Stimulated activated CD8-positive, alpha-beta memory T cell treated with anti-CD3 and anti-CD28 coated beads, Interleukin-2, amount 100 ng/mL, for 1 hour (primary cell): ENCODE measurements around the gene RANBP3L.
"Not testable (repeated sequence)": the region's sequence is repeated elsewhere in the genome, so short reads cannot be mapped to it uniquely, and the experiment has no call there.

Source experiments
- DNase-seq, 2 donors: peaks; one replicate each; pipeline ENCODE4 v3.0.0-alpha.2; 2020; ENCODE audit warnings: low read depth in 2 of 2

Gene RANBP3L

DNA sequence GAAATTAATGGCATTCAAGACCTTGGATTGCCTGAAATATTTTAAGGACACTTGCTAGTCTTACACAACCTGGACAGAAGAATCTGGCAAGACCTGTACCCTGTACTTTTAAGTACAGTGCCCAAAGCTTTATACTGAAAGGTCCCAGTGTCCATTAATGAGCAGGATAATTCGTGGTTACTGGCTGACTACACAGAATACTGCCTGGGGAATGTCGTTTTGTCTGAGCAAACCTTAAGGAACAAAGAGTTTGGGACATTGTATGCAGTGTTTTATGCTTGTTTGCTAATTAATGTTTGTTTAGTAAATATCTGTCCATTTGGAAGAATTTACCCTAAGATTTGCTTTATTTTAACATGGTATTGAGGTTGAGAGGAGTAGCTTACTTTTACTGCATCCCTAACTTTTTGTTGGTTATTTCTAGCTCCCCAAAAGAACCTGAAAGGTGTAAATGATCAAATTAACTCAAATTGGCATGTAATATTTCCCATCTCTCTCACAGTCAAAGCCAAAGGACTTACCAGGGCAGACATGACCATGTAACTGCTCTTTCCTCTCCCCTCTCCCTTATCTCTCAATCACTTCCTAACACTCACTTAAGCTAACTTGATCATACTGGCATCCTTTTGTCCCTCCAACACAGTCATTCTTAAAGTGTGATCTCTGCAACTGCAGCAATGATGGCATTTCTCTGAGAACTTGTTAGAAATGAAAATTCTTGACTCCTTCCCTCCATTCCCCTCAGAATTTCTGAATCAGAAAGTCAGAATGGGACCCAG is 15.7 kb downstream of the RANBP3L start:
- no peak for DNase-seq

GRCh38 chr5:36283775-36284174 is 17.9 kb downstream of the RANBP3L start:
- not testable (repeated sequence) for DNase-seq

GRCh38 chr5:36281626-36282025 is 20.1 kb downstream of the RANBP3L start:
- DNase-seq = no peak

DNA sequence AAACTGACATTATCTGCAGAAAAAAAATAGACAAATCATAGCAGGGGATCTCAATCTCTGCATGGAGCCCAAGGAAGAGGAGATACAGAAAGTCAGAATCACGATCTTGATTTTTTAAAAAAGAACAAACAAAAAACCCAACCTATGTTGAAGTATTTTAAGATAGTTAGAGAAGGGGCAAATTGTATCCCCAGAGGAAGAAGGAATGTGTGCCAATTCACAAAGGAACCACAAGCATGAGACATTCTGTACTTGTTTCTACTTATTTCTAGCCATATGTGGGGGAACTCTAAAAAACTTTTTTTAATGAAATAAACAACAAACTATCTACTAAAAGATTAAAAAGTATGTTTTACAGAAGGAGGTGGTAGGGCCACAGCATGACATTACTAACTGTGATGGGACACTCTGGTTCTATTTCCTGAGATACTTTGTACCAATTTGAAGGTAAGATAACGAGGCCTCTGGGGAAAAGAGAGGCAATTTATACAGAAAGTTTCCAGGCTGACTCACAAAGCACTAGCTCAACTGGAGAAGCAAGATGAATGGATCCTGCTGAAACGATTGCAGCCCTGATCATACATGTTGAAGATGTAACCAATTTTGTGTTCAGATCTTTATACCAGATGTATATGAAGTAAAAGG is 22.5 kb downstream of the RANBP3L start:
- DNase-seq = no peak

- no peak for DNase-seq
Measured at GRCh38 chr5:36277521-36278176, 24.1 kb downstream of the RANBP3L start.

- DNase-seq = no peak
Measured at GRCh38 chr5:36276864-36277263, 24.8 kb downstream of the RANBP3L start.

DNA sequence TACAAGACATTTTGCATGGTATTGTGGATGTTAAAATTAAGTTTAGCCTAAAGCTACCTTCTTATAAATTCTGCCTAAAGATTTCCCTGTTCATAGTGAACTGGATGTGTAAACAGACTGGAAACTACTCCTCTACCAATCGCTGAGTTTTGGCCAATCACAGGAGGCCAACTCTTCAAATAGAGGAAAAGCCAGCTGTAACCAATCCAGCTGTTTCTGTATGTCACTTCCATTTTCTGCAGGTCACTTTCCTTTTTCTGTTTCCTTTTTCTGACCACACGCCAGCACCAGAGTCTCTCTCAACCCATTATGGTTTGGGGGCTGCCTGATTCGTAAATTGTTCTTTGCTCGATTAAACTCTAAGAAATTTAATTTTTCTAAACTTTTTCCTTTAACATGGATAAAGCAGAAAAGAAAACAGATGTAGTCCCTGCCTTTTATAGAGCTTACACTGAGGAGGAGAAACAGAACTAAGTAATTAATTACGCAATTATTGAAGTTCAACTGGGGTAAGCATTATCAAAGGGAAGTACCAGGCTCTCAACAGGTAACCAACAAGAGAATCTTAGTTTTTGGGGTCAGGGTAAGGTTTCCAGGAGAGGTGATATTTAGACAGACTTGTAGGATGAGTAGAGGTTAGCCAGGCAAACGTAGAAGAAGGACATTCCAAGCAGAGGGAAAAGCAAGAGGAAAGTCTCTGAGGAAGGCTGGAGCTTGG is 27.7 kb downstream of the RANBP3L start:
- DNase-seq = no peak

DNA sequence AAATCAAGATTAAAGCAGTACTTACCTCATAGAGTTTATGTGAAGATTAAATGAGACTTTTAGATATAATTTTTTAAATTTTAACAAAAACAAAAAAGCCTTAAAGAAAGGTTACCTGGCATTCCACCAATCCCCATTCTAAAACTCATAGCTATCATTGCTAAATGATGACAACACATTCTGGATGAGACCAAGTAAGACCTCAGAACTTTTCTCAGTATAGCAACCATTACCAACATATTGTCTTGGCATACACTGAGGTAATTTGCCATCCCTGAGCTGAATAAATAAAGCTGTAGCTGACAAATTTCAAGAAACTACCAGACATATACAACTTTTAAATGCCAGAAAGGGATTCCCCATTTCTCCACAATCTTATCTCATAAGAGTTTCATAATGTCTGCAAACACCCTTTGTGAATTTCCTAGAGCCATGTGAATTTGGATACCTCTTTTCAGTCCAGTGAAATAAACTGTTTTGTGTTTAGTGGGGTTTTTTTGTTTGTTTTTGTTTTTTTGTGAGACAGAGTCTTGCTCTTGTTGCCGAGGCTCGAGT is 29.5 kb downstream of the RANBP3L start:
- no peak for DNase-seq

DNA sequence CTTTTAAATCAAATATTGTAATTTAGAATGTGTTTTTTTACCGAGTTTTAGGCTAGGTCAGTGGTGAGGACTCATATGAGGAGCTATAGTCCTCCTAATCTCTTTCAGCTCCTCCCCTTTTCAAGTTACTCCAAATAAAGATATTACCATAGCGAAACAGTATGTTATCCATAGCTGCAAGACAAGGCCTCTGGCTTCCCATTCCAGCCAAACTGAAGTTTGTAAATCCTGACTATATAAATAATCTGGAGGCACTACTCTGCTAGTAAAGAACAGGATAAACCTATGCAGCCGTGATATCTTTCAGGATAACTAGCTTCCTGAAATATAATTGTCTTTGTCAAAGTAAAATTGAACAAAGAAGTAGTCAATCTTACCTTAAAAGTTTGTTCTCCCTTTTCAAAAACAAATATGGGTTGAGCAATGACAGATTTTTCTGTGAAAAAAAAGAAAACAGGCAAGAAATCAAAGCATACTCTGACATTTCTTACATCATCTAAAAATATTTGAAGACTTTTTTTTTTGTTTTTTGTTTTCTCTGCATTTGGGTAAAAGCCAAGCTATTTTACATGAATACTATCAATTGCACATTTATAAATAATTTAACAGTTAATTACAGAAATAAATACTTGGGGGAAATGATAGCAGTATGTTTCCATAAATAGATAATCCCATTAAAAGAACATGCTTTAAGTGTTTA is 30.7 kb downstream of the RANBP3L start:
- no peak for DNase-seq

GRCh38 chr5:36270175-36270574 is 31.5 kb downstream of the RANBP3L start:
- DNase-seq = no peak

GRCh38 chr5:36269478-36269877 is 32.2 kb downstream of the RANBP3L start:
- no peak for DNase-seq

- no peak for DNase-seq
Measured at GRCh38 chr5:36267905-36268304, 33.8 kb downstream of the RANBP3L start.

GRCh38 chr5:36264202-36264760 is 37.4 kb downstream of the RANBP3L start:
- no peak for DNase-seq

GRCh38 chr5:36261186-36261585 is 40.5 kb downstream of the RANBP3L start:
- DNase-seq = no peak

- no peak for DNase-seq
Measured at GRCh38 chr5:36253575-36253974, 48.1 kb downstream of the RANBP3L start.

DNA sequence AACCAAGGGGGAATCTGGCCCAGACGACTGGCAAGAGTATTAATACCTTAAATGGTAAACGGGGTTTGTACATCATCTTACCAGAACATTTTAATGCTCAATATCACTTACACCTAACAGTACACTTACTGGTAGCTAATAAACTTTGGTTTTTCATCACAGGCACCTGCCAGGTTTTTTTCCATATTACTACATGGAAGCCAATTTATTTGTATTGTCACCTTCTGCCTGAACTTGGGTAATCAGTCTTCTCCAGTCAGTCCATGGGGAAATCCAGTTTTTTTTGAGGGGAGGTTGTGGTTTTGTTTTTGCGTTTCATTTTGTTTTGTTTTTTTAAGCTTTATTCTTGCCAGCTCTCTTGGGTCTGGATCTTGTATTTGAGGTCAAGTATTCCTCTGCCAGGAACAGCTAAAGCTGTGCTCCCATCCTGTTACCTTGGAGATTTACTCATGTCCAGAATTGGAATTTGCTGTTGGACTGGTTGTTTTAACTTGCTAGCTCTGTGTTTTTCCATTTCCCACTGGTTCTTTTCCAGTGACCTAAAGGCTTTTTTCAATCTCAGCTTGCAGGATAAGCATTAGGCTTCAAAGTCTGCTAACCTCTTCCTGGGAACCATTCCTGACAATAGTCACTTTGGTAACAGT is 48.9 kb downstream of the RANBP3L start:
- no peak for DNase-seq

DNA sequence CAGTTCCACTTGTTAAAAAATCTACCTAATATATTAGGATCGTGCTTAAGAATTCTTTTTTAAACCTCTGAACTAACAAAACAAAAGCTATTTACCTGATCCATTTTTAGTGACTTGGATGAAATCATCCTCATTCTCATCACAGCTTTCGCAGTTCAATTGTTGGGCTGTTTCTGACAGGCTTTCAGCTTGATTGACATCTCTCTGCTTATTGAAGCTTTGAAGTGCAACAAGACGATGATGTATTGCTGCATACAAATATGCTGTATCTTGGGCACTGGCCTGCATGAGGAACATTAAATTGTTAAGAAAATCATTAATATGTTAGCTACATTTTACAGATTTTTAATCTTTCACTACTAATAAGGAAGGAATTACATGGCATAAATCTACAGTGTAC is 50.5 kb downstream of the RANBP3L start:
- DNase-seq = no peak

DNA sequence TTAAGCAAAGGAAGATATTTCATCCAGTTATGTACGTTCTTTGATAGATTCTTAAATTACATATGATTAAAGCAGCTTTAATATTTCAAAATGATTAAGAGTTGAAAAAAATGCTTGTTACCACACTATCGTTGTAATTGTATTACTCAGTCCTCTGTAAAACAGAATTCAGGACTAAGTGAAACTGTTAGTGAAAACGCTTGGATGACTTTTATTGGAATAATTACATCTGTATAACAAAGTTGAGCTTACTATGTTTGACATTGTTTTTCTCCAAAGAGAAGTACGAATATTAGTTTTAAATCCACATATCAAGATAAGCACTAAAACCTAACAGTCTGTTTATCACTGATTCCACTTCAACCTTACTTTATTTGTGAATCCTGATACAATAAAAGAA is 51.3 kb downstream of the RANBP3L start:
- DNase-seq = no peak

DNA sequence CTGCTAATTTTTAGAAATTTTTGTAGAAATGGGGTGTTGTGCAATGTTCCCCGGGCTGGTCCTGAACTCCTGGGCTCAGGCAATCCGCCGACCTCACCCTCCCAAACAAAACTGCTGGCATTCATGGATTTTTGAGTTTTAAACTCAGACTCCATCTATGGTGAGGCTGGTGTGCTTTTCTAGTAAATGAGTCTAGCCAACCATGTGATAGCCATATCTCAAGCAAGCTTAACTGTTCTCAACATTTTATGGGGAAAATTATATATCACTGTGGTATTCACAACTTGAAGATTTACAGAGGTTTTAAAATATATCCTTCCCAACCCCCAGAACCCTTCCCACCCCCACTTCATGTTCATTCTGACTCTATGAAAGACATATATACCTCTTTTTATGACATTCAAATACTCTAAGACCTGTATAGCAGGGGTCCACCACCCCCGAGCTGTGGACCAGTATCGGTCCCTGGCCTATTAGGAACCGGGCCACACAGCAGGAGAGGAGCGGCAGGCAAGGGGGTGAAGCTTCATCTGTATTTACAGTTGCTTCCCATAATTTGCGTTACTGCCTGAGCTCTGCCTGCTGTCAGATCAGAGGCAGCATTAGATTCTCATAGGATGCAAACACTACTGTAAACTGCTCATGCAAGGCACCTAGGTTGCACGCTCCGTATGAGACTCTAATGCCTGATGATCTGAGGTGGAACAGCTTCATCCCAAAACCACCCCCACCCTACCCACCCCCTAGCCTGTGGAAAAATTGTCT is 55.5 kb downstream of the RANBP3L start:
- DNase-seq = no peak

DNA sequence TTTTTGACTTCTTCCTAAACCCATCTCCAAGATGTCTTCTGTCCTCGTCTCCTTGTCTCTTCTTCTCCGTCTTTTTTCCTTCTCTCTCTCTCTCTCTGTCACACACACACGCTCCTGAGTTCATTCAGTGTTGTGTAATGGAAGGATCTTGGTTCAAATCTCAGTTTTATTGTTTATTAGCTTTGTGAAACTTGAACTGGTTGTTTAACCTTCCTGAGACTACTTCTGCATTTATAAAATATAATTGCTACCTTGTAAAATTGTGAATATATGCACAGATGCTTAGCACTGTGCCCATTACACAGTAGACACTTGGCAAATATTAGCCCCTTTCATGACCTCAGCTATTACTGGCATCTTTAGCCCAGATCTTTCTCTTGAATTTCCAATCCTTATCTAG is 57.6 kb downstream of the RANBP3L start:
- DNase-seq = no peak
